GM19324 (cell line): ENCODE data around the gene BBOX1.
"Not testable (repeated sequence)": the region's sequence is repeated elsewhere in the genome, so short reads cannot be mapped to it uniquely, and the experiment has no call there.

Source experiments
- ATAC-seq: cut with Tn5 transposase; IDR thresholded peaks from one replicate; pipeline ENCODE4 v1.9.1; 2021; ENCODE audit warnings: mild to moderate bottlenecking, moderate library complexity; ENCODE audit not compliant: unreplicated experiment, low FRiP score

Gene BBOX1

DNA sequence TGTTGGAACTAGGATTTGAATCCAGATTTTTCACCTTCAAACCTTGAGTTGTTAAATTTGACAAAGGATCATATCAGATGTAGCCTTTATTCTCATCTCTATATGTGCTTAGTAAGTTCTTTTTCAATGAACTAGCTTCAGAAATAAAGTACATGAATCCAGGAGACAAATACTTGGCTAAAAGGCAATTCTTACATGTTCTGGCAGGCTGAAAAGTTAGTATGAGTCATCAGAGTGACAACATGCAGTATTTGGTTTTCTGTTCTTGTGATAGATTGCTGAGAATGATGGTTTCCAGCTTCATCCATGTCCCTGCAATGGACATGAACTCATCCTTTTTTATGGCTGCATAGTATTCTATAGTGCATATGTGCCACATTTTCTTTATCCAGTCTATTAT, 40.4 kb downstream of the BBOX1 start:
- ATAC-seq: no peak

DNA sequence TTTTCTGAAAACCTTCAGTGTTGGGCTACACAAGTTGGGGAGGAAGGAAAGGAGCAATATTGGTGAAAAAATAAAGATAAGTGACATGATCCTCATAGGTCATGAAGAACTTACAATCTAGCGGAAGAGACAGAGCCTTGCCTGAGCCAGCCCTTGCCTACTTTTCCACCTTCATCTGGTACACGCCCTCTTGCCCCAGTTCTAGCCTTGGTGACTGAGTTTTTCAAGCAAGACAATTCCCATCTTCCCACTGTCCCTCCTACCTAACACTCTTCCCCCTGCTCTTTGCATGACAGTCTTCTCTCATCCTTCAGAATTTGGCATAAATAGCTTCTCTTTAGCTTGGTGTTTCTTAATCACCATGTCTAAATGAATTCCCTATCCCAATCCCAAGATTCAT, 42.6 kb downstream of the BBOX1 start:
- no peak for ATAC-seq

DNA sequence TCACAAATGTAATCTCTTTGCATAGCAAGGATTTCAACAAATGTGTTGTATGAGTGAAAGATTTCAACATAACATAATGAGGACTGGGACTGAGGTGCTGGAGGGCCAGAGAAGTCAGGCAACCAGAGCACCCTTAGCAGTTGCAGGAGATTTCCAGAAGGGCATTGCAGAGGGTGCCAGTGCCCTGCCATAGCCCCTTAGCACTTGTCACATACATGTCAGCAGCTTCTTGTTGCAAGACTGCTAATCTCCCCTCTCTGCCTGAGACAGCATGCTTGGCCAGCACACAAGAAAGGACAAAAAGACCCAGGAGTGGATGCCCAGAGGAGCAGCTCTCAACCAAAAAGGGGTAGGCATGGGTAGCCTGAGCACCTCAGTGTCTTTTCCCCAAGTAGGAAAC, 43.2 kb downstream of the BBOX1 start:
- no peak for ATAC-seq

DNA sequence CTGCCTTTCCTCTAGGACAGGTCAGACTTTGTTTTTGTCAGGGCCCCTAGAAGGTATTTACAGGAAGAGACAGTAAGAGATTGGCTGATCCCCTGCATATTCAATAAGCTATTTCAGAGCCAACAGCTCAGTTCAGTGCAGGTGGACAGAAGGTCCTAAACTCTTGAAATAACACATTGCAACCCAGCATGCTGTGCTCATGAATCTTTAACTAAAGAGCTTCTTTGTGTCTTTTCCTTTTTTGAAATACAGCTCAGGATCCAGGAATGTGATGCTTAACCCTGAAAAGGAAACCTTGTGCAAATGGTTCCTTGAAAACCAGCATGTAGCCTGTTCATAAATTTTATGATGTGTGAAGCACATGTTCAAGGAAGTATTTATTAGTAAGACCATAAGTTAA, 43.9 kb downstream of the BBOX1 start:
- no peak for ATAC-seq

DNA sequence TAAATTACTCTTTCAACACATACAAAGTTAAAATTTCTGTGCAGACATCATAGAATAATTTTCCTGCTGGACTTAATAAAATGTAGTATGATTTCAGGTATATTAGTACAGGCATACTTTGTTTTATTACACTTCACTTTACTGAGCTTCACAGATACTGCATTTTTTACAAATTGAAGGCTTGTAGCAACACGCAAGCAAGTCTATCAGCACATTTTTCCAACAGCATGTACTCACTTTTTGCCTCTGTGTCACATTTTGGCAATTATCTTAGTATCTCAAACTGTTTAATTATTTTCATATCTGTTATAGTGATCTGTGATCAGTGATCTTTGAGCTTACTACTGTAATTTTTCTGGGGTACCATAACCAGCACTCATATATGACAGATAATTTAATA, 44.5 kb downstream of the BBOX1 start:
- no peak for ATAC-seq

DNA sequence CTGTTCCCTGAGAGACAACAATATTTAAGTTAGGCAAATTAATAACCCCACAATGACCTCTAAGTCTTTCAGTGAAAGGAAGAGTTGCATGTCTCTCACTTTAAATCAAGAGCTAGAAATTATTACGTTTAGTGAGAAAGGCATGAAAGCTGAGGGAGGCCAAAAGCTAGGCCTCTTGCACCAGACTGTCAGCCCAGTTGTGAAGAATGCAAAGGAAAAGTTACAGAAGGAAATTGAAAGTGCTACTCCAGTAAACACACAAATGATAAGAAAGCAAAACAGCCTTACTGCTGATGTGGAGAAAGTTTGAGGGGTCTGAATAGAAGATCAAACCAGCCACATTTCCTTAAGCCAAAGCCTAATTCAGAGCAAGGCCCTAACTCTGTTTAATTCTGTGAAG, 45.0 kb downstream of the BBOX1 start:
- ATAC-seq: no peak

DNA sequence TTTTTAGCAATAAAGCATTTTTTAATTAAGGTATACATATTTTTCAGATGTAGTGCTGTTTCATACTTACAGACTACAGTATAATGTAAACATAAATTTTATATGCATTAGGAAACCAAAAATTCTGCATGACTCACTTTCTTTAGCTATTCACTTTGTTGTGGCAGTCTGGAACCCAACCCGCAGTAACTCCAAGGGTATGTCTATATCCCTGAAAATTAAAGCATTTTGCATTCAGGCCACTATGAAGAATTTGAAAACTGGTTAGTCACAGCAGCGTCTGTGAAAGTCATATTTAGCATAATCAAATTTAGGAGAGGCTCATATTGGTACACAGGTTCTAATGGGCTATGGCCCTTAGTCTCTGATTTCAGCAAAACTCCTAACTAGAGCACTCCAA, 46.8 kb downstream of the BBOX1 start:
- ATAC-seq: no peak

DNA sequence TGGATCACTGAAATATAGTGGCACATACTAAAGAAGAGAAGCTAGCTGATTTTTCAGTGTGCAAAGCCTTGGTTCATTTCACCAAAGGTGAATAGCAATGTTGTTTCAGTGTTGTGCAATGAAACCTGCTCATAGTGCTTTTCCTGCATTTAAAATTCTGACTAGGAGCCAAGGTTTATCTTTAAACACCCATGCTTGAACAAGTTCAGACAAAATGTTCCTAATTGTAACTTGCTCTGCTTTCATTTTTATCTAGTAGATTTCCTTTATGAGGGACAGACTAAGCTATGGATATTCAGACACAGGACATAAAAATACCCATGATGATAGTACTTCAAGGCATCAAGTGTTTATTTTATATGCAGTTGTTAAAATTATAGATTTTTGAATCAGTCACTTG, 47.7 kb downstream of the BBOX1 start:
- no peak for ATAC-seq

DNA sequence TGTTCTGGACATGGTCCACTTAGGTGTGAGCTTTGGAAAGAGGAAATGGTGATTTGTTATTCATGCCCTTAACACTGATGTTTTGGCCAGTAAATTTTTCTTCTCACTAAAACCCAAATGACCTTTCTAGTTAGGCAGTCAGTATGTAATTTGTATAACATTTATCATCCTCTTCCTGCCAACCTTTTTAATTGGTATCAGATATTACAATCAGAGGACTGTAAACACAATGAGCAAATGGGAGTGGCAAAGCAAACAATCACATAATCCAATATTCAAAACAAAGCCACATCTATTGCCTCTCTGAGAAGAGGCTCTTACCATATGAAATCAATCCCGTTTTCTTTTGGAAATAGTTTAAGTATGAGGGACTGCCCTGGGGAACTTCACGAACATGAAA, 49.1 kb downstream of the BBOX1 start:
- no peak for ATAC-seq

DNA sequence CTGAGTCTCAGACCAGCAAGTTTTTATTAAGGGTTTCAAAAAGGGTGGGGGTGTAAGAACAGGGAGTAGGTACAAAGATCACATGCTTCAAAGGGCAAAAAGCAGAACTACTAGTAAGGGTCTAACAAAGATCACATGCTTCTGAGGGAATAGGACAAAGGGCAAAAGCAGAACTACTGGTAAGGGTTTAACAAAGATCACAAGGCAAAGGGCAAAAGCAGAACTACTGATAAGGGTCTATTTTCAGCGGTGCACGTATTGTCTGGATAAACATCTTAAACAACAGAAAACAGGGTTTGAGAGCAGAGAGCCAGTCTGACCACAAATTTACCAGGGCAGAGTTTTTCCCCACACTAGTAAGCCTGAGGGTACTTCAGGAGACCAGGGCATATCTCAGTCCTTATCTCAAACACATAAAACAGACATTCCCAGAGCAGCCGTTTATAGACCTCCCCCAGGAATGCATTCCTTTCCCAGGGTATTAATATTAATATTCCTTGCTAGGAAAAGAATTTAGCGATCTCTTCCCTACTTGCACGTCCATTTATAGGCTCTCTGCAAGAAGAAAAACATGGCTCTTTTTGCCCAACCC, 49.8 kb downstream of the BBOX1 start:
- ATAC-seq: not testable (repeated sequence)

DNA sequence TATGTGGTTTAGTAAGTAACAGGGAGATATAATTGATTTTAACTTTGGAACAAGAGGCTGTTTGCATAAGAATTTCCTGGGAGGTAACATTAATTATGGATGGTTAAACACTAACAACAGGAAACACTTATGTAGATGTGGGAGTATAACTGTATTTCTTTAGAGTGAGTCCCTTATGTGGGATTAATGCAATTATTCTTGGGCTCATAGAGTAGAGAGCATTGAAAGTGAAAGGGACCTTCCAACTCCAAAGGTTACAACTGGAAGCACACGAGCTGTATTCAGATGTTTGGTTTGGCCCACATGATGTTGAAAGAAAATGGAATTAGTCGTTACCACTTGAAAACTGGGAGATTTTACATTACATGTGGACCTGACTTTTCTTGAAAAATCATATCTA, 53.5 kb downstream of the BBOX1 start:
- ATAC-seq: no peak

DNA sequence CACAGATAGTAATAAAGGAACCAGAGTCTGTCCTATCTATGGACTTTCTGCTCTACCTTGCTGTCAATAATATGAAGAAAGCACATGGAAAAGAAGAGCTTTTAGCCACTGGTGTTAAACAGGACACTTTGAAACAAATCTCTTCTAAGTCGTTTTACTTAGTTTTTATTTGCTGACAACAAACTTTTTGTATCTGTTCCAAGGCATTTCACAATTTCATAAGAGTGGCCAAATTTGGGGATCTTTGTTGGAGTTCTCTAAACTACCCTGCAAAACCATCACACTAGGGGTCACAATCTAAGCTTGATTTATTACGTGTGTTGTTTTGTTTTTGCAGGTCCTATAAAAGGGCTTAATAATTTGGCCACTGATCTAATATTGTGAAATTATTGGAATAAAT, 54.4 kb downstream of the BBOX1 start:
- ATAC-seq: no peak

DNA sequence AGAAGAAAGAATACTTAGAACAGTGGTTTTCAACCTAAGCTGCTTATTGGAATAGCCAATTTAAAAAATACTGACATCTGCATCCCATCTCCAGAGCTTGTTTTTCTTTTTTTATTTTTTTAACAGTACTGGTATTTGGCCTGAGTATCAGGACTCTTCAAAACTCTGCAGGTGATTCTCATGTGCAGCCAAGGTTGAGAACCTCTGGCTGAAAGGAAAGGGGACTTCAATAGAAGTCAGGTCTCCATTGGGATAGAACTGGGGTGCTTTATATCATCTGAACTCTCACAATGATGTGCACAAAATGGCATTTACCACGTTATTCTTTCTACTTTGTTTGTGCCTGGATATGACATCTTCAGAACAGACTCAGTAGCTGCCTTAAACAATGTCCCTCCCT, 55.3 kb downstream of the BBOX1 start:
- ATAC-seq: no peak

DNA sequence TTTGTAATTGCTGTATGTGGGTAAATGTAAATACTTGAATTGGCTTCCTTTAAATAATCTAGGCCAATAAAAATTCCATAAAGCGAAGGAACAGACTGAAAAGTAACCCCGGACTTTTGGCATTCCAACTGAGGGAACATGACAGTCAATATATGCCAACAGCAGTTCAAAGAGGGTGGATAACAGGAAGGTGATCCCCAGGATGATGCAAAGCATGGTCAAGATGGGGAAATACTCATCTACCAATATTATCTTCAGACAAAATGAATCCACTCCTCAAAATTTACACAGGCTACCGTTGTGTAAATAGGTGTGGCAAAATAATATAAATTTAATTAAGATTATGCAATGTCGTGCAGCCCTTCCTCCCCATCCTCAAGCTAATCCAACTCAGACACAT, 56.9 kb downstream of the BBOX1 start:
- ATAC-seq: no peak

DNA sequence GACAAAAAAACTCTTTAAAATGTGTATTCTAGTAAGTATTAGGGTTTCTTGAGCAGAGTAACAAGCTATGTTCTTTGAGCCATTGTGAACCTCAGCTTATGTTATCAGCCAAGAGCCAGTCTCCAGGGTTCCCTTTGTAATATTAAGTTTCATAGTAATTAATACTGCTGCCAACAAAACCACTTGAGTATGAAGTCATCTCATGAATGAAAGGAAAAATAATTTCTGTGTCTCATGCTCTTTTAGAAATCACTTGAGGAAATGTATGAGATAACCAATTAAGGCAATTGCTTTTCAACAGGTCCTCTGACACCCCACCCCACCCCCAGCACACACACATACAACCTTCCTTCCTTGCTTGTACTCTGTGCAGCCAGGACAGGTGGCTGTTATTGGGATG, 59.9 kb downstream of the BBOX1 start:
- ATAC-seq: no peak

DNA sequence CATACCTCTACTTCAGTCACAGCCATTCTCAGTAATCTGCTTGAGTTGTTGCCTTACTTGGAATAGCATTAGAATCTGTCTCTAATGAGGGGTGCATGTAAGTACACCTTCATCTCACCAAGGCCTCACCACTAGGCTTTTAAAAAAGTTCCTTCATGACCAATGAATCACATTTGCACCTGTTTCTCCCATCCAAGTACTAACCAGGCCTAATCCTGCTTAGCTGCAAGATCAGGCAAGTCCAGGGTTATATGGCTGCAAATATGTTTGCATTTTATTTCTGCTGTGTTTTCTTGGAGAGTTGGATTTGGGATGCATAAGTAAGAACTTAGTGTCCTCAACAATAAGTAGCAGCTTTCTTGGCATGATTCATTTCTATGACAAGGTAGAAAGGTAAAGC, 66.9 kb downstream of the BBOX1 start:
- no peak for ATAC-seq

DNA sequence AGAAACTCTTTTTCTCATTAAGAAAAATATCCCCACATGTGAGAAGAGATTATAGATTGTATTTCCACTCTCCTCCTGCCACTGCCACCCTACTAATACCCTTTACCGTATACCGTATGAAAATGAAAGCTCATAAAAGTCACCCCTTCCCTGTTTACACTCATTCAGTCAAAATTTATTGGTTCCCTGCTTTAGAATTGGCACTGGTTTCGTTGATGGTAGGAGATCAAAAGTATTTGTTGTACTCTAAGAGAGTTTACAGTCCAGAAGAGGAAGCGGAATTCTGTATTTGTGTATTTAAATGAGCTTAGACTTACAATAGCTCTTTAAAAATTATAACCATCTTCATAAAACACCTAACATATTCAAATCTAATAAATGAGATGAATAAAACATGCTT, 68.2 kb downstream of the BBOX1 start:
- no peak for ATAC-seq

DNA sequence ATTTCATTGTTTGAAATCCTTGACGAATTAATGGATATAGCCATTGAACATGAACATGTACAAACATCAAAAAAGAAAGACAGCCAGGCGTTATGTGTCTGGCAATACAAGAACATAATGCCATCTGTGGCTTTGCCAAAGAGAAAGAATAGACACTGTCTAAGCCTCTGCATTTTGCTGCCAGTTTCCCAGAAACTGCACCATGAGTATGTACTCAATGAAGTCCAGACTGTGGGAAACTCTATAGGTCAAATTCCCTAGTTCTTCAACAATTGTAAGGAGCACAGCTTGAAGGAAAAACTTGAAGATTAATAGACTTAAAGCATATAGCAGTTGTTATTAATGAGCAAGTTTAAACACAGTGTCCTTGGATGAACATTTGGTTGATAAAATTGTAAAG, 71.3 kb downstream of the BBOX1 start:
- no peak for ATAC-seq

DNA sequence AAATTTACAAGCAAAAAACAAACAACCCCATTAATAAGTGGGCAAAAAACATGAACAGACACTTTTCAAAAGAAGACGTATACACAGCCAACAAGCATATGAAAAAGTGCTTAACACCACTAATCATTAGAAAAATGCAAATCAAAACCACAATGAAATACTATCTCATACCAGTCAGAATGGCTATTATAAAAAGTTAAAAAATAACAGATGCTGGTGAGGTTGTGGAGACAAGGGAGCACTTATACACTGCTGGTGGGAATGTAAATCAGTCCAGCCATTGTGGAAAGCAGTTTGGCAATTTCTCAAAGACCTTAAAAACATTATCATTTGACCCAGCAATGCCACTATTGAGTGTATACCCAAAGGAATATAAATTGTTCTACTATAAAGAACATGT, 72.3 kb downstream of the BBOX1 start:
- ATAC-seq: no peak

DNA sequence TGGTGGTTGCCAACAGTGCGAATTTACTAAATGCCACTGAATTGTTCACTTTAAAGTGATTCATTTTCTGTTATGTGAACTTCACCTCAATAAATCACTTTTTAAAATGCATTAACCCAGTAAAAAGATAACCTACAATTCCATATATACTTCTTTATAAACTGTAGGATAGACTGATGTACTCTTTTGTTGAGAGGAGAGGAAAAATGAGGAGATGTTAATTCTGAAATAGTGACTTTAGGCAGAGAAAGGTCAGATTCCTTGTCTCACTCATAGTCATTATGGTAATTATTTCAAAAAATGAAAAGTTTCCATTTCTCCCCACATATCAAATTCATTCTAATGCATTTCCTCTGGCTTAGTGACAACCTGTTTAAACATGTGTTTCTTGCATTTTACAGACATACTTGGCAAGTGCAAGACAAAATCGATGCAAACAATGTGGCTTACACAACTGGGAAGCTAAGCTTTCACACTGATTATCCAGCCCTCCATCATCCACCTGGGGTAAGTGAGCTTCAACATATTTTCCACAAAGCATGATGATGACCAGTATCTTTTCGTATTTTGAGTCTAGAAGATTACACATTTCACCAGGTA, 74.5 kb downstream of the BBOX1 start:
- no peak for ATAC-seq

DNA sequence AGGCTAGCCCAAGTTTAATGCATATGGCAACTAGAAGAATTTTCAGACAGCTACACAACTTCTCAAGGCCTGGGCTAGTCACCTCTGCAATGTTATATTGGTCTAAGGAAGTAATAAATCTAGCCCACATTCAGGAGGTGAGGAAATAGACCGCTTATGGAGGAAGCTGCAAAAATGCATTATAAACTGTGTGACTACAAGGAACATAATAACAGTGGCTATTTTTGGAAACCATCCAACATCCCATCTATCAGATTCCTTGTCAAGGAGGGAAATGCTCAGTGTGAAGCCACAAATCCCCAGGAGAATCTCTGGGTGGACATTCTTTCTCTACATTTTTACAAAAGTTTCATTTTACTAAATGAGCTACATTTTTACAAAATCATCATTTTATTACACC, 76.1 kb downstream of the BBOX1 start:
- ATAC-seq: no peak

DNA sequence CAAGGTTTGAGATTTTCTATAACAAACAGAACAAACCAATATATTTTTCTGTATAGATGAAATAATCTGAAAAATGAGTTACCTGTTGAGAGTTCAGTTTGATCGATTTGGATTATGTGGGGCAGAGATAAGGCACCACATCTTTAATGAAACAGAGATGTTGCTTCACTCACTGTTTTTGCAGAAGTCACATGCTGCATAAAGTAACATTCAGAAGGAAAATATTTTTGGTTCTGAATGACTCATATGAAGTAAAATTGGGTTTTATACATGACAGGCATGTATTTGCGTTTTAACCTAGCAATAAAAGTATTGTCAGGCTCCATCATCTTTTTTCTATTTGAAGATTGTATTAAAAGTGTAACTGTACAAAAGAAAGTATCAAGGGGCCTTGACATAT, 77.8 kb downstream of the BBOX1 start:
- ATAC-seq: no peak

DNA sequence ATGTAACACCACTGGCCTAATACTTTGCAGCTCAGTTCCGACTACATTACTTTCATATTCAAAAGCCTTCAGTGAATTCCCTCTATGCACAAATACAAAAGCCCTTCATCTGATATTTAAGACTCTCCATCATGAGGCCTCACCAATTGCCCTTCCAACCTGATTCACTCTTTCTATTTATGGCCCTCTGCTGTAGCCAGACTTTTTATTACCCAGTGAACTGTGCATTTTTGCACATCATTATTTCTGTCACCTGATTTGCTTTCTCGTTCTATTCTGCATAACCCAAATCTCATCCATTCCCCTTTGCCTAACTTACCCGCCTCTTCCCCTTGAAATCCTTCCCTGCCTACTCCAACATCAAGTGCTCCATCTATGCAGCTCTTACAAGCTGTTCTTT, 78.3 kb downstream of the BBOX1 start:
- no peak for ATAC-seq
